HCT116 (cell line): ENCODE measurements around the gene SFXN2. TPM values are rescaled to one million over a fixed set of nuclear protein-coding genes. Genes with fewer than 3 reads are reported as not detected.

Experiments
- ATAC-seq: fragments of 200-7000 bp; cut with Tn5 transposase; 2 replicates; pipeline ENCODE4 v1.9.1; 2020; ENCODE audit warnings: mild to moderate bottlenecking, moderate library complexity
- BruUV-seq: library from RNA; stranded (reverse); fragments of 400-500 nt; replicated peaks from 2 replicates; lab custom pipeline; 2021; lab: Mats Ljungman, UMichigan
- CTCF ChIA-PET: fragments of 300-600 bp; sonication (Branson Sonifier 250); formaldehyde crosslinking; loops from one replicate; lab custom pipeline; 2021; ENCODE audit warnings: antibody characterized with exemption; lab: Charles Lee
- POLR2A ChIA-PET: fragments of 300-600, 350-600 bp; sonication (Branson Sonifier 250); formaldehyde crosslinking; loops from one replicate; lab custom pipeline; 2021; ENCODE audit warnings: antibody characterized with exemption; lab: Charles Lee
- RAD21 ChIA-PET, 2 experiments: fragments of 300-600 bp; sonication (Branson Sonifier 250); formaldehyde crosslinking; loops; one replicate each; lab custom pipeline; 2023; ENCODE audit warnings: low total read pairs in 2 of 2; ENCODE audit not compliant: uncharacterized antibody in 2 of 2, unreplicated experiment in 2 of 2, low non-redundant PET in 1 of 2; lab: Charles Lee
- DNase-seq: peaks from one replicate; pipeline ENCODE4 v3.0.0-alpha.2; 2010; ENCODE audit warnings: low read depth, low spot score
- H2AFZ ChIP-seq: fragments of 200-600 bp; shearing (Covaris generic), sonication (generic); 2 replicates; pipeline ENCODE4 v1.6.1; 2017; ENCODE audit warnings: low read depth, mixed run types, mixed read lengths, antibody characterized with exemption, low read length; ENCODE audit not compliant: poor library complexity, severe bottlenecking
- H3K27ac ChIP-seq: 2 replicates; pipeline ENCODE4 v1.5.1; 2012; ENCODE audit warnings: low read depth, low read length
- H3K27me3 ChIP-seq: fragments of 200-600 bp; sonication (generic); 2 replicates; pipeline ENCODE4 v1.6.1; 2016; ENCODE audit warnings: mixed run types, low read length, mixed read lengths; ENCODE audit not compliant: insufficient read depth
- H3K36me3 ChIP-seq, 2 experiments: fragments of 200-500 bp in 1 of 2; fragments of 200-600 bp in 1 of 2; sonication (Bioruptor generic) in 1 of 2; sonication (generic) in 1 of 2; 2 replicates each; pipeline versions ENCODE4 v1.5.1 to v1.6.1; 2014 to 2016; ENCODE audit warnings: low read length in 2 of 2, inconsistent platforms in 1 of 2, mixed read lengths in 1 of 2, mixed run types in 1 of 2; ENCODE audit not compliant: insufficient read depth in 2 of 2, control insufficient read depth in 1 of 2
- H3K4me1 ChIP-seq, 2 experiments: fragments of 200-600 bp in 1 of 2; sonication (generic) in 1 of 2; 2 replicates each; pipeline versions ENCODE4 v1.5.1 to v1.6.1; 2012 to 2017; ENCODE audit warnings: low read length in 2 of 2, inconsistent platforms in 1 of 2, mild to moderate bottlenecking in 1 of 2, mixed read lengths in 1 of 2, mixed run types in 1 of 2, moderate library complexity in 1 of 2; ENCODE audit not compliant: insufficient read depth in 2 of 2, control insufficient read depth in 1 of 2
- H3K4me2 ChIP-seq: fragments of 200-600 bp; sonication (generic); 2 replicates; pipeline ENCODE4 v1.6.1; 2017; ENCODE audit warnings: mixed run types, low read length, mixed read lengths
- H3K4me3 ChIP-seq, 2 experiments: fragments of 200-600 bp in 1 of 2; sonication (generic) in 1 of 2; replicated peaks in 1 of 2; 2 replicates each; pipeline ENCODE4 v1.5.1; 2011 to 2016; ENCODE audit warnings: low read length in 2 of 2, control low read depth in 1 of 2, low read depth in 1 of 2, mild to moderate bottlenecking in 1 of 2, mixed read lengths in 1 of 2, mixed run types in 1 of 2
- H3K79me2 ChIP-seq: fragments of 200-600 bp; sonication (generic); 2 replicates; pipeline ENCODE4 v1.6.1; 2017; ENCODE audit warnings: mild to moderate bottlenecking, mixed run types, low read length, moderate library complexity, mixed read lengths; ENCODE audit not compliant: insufficient read depth
- H3K9ac ChIP-seq: fragments of 200-600 bp; sonication (generic); 2 replicates; pipeline ENCODE4 v1.6.1; 2016; ENCODE audit warnings: low read length, mixed read lengths
- H3K9me2 ChIP-seq: fragments of 200-600 bp; sonication (generic), shearing (Covaris generic); 2 replicates; pipeline ENCODE4 v1.6.1; 2017; ENCODE audit warnings: mixed run types, mild to moderate bottlenecking, moderate library complexity; ENCODE audit not compliant: insufficient read depth
- H3K9me3 ChIP-seq, 2 experiments: fragments of 200-500 bp in 1 of 2; fragments of 200-600 bp in 1 of 2; sonication (Bioruptor generic) in 1 of 2; sonication (generic) in 1 of 2; 2 replicates each; pipeline ENCODE4 v1.6.1; 2014 to 2017; ENCODE audit warnings: low read length in 2 of 2, mixed read lengths in 2 of 2, inconsistent platforms in 1 of 2, low read depth in 1 of 2, mild to moderate bottlenecking in 1 of 2, mixed run types in 1 of 2, moderate library complexity in 1 of 2; ENCODE audit not compliant: control insufficient read depth in 1 of 2, insufficient read depth in 1 of 2
- H4K20me1 ChIP-seq: fragments of 200-600 bp; sonication (generic), shearing (Covaris generic); 2 replicates; pipeline ENCODE4 v1.6.1; 2017; ENCODE audit warnings: mixed run types, mild to moderate bottlenecking, moderate library complexity; ENCODE audit not compliant: insufficient read depth
- ATF3 ChIP-seq: IDR thresholded peaks from 2 replicates; pipeline ENCODE4 v1.6.1; 2012
- CBX3 ChIP-seq: IDR thresholded peaks from 2 replicates; pipeline ENCODE4 v1.6.1; 2012; ENCODE audit warnings: low read depth
- FOSL1 ChIP-seq: IDR thresholded peaks from 2 replicates; pipeline ENCODE4 v1.6.1; 2012; ENCODE audit warnings: low read depth
- JUND ChIP-seq: IDR thresholded peaks from 2 replicates; pipeline ENCODE4 v1.6.1; 2012
- MAX ChIP-seq: IDR thresholded peaks from 2 replicates; pipeline ENCODE4 v1.6.1; 2012
- RAD21 ChIP-seq: IDR thresholded peaks from 2 replicates; pipeline ENCODE4 v1.6.1; 2012; ENCODE audit warnings: low read depth, mild to moderate bottlenecking
- TCF7L2 ChIP-seq: IDR thresholded peaks from 2 replicates; pipeline ENCODE4 v1.7.0; 2011; ENCODE audit warnings: borderline replicate concordance, inconsistent platforms; ENCODE audit not compliant: insufficient read depth, insufficient read length; ENCODE audit errors: extremely low read depth
- YY1 ChIP-seq: IDR thresholded peaks from 2 replicates; pipeline ENCODE4 v1.6.1; 2011; ENCODE audit warnings: low read length, low read depth, moderate library complexity, mild to moderate bottlenecking; ENCODE audit not compliant: insufficient replicate concordance; ENCODE audit errors: extremely low read depth
- ZBTB33 ChIP-seq: IDR thresholded peaks from 2 replicates; pipeline ENCODE4 v1.6.1; 2011; ENCODE audit warnings: mild to moderate bottlenecking, low read length, moderate library complexity; ENCODE audit not compliant: insufficient replicate concordance; ENCODE audit errors: extremely low read depth
- intact Hi-C: fragments of 100-400 bp; cut with micrococcal nuclease; formaldehyde crosslinking; loops from 2 replicates; pipeline ENCODE4 v1.10.0; 2022
- total RNA-seq: library from RNA; stranded (reverse); gene quantifications from one replicate; pipeline ENCODE4 v1.2.1, GENCODE V29; 2021; ENCODE audit not compliant: unreplicated experiment
- TF ChIP-seq, protein P1 (sequence below): IDR thresholded peaks from 2 replicates; pipeline ENCODE4 v1.6.1; 2012; ENCODE audit warnings: low read depth
- TF ChIP-seq, protein P2 (sequence below), 3 experiments: fragments of 200-600 bp in 1 of 3; sonication (generic) in 1 of 3; IDR thresholded peaks in 2 of 3; conservative IDR thresholded peaks in 1 of 3; 2 replicates each; pipeline ENCODE4 v1.5.1; 2012 to 2017; ENCODE audit warnings: low read depth in 2 of 3, low read length in 2 of 3, antibody characterized with exemption in 1 of 3, borderline replicate concordance in 1 of 3, control low read depth in 1 of 3, mild to moderate bottlenecking in 1 of 3, mixed read lengths in 1 of 3, mixed run types in 1 of 3, moderate library complexity in 1 of 3; ENCODE audit not compliant: insufficient read depth in 1 of 3

Gene SFXN2
- total RNA-seq, 1 experiment from 2014 or later = 22.9 TPM

DNA sequence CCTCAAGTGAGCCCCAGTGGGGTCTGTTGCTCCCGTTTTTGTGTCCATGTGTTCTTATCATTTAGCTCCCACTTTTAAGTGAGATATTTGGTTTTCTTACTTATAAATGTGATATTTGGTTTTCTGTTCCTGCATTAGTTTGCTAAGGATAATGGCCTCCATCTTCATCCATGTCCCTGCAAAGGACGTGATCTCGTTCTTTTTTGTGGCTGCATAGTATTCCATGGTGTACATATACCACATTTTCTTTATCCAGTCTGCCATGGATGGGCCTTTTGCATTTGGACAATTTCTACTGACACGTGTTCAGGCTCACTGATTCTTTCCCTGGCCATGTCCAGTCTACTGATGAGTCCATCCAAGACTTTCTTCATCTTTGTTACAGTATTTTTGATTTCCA, 9.6 kb downstream of the SFXN2 start:
- ChIA-PET RAD21 (no interaction called here), CTCF (no interaction called here), POLR2A (no interaction called here)
- H3K27ac ChIP-seq = no peak overlapping the region
- H3K4me1 ChIP-seq = no peaks in the 10 kb centered on the region
- H3K4me2 ChIP-seq = no peak overlapping the region
- peaks cover 8 to 10% of the 10 kb centered on the region in 2 experiments; a peak in 2 of 4 replicates for H3K36me3 ChIP-seq
- no peaks in the 10 kb centered on the region for H3K9me2 ChIP-seq
- no peak for ATAC-seq
- no peak for DNase-seq
- H3K9me3 ChIP-seq = no peaks in the 10 kb centered on the region
- intact Hi-C loops = no loop called here
- no peaks in the 10 kb centered on the region for H3K27me3 ChIP-seq
- TF ChIP-seq, protein P1, sequence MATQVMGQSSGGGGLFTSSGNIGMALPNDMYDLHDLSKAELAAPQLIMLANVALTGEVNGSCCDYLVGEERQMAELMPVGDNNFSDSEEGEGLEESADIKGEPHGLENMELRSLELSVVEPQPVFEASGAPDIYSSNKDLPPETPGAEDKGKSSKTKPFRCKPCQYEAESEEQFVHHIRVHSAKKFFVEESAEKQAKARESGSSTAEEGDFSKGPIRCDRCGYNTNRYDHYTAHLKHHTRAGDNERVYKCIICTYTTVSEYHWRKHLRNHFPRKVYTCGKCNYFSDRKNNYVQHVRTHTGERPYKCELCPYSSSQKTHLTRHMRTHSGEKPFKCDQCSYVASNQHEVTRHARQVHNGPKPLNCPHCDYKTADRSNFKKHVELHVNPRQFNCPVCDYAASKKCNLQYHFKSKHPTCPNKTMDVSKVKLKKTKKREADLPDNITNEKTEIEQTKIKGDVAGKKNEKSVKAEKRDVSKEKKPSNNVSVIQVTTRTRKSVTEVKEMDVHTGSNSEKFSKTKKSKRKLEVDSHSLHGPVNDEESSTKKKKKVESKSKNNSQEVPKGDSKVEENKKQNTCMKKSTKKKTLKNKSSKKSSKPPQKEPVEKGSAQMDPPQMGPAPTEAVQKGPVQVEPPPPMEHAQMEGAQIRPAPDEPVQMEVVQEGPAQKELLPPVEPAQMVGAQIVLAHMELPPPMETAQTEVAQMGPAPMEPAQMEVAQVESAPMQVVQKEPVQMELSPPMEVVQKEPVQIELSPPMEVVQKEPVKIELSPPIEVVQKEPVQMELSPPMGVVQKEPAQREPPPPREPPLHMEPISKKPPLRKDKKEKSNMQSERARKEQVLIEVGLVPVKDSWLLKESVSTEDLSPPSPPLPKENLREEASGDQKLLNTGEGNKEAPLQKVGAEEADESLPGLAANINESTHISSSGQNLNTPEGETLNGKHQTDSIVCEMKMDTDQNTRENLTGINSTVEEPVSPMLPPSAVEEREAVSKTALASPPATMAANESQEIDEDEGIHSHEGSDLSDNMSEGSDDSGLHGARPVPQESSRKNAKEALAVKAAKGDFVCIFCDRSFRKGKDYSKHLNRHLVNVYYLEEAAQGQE = no peak
- no peak overlapping the region for H2AFZ ChIP-seq
- H3K79me2 ChIP-seq = peaks cover 19% of the 10 kb centered on the region
- no peak overlapping the region for H3K9ac ChIP-seq
- BruUV-seq = no TSS peak
- H3K4me3 ChIP-seq = no peak overlapping the region
- no peaks in the 10 kb centered on the region for H4K20me1 ChIP-seq

GRCh38 chr10:102726274-102726673, 11.8 kb downstream of the SFXN2 start:
- ChIA-PET RAD21 (no interaction called here), CTCF (interaction anchor here (1.5 to 1.6 kb wide), 2 partner anchors 12 to 175 kb away, joined by 6 to 8 read pairs; partner anchors contain the start of genes ARL3 and SFXN2), POLR2A (no interaction called here)
- ATAC-seq = no peak
- Histone ChIP-seq H3K27ac (no peak overlapping the region), H3K4me1 (no peaks in the 10 kb centered on the region), H4K20me1 (no peaks in the 10 kb centered on the region), H3K27me3 (no peaks in the 10 kb centered on the region), H3K79me2 (peaks cover 14% of the 10 kb centered on the region), H3K9me2 (no peaks in the 10 kb centered on the region), H3K36me3 (peaks cover 16 to 22% of the 10 kb centered on the region in 2 experiments; a peak in 2 of 4 replicates), H3K9me3 (no peaks in the 10 kb centered on the region), H3K4me2 (no peak overlapping the region), H3K9ac (no peak overlapping the region), H2AFZ (no peak overlapping the region), H3K4me3 (no peak overlapping the region)
- BruUV-seq = no TSS peak
- intact Hi-C loops = loop anchor here (5.0 kb wide), 3 partner anchors 191 to 606 kb away; partner anchors contain the start of gene CNNM2
- DNase-seq = no peak
- TF ChIP-seq CBX3 (no peak), YY1 (no peak), FOSL1 (no peak), JUND (no peak), ATF3 (no peak), TCF7L2 (no peak), ZBTB33 (no peak), MAX (no peak), RAD21 (no peak)
- TF ChIP-seq, protein P2, sequence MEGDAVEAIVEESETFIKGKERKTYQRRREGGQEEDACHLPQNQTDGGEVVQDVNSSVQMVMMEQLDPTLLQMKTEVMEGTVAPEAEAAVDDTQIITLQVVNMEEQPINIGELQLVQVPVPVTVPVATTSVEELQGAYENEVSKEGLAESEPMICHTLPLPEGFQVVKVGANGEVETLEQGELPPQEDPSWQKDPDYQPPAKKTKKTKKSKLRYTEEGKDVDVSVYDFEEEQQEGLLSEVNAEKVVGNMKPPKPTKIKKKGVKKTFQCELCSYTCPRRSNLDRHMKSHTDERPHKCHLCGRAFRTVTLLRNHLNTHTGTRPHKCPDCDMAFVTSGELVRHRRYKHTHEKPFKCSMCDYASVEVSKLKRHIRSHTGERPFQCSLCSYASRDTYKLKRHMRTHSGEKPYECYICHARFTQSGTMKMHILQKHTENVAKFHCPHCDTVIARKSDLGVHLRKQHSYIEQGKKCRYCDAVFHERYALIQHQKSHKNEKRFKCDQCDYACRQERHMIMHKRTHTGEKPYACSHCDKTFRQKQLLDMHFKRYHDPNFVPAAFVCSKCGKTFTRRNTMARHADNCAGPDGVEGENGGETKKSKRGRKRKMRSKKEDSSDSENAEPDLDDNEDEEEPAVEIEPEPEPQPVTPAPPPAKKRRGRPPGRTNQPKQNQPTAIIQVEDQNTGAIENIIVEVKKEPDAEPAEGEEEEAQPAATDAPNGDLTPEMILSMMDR (IDR thresholded peaks at IDR 0.05 in 2 of 3, conservative IDR thresholded peaks at IDR 0.05 in 1 of 3; ENCODE audit: borderline replicate concordance in 1 of 3, insufficient read depth in 1 of 3, low read depth in 2 of 3, low read length in 2 of 3) = no peak
